Endometrium (tissue), 2 donors: ENCODE measurements around the gene PRKAG2.

Experiments used
- FAIRE-seq: peaks from 2 replicates; lab custom pipeline; 2012; peaks lifted over from hg19 to GRCh38; lab: Jason Lieb, UNC
- donor health status: control.
- donor health status: control.

PRKAG2 gene

GRCh38 chr7:151866028-151866427 lies 10.9 kb downstream of the PRKAG2 start:
- FAIRE-seq: no peak

- no peak for FAIRE-seq
Observed at GRCh38 chr7:151865070-151865670, 11.7 kb downstream of the PRKAG2 start.

GRCh38 chr7:151864561-151864960 lies 12.4 kb downstream of the PRKAG2 start:
- no peak for FAIRE-seq

- no peak for FAIRE-seq
Observed at GRCh38 chr7:151864081-151864480, 12.8 kb downstream of the PRKAG2 start.

- FAIRE-seq: no peak
Observed at GRCh38 chr7:151863386-151864079, 13.4 kb downstream of the PRKAG2 start.

- no peak for FAIRE-seq
Observed at GRCh38 chr7:151862606-151863381, 14.1 kb downstream of the PRKAG2 start.

- no peak for FAIRE-seq
Observed at GRCh38 chr7:151861881-151862280, 15.0 kb downstream of the PRKAG2 start.

GRCh38 chr7:151860771-151861170 lies 16.1 kb downstream of the PRKAG2 start:
- FAIRE-seq: no peak

GRCh38 chr7:151859948-151860685 lies 16.8 kb downstream of the PRKAG2 start:
- FAIRE-seq: no peak

GRCh38 chr7:151859111-151859947 lies 17.6 kb downstream of the PRKAG2 start:
- no peak for FAIRE-seq

- no peak for FAIRE-seq
Observed at GRCh38 chr7:151858456-151858855, 18.5 kb downstream of the PRKAG2 start.

GRCh38 chr7:151857866-151858450 lies 19.0 kb downstream of the PRKAG2 start:
- no peak for FAIRE-seq

GRCh38 chr7:151857412-151857811 lies 19.5 kb downstream of the PRKAG2 start:
- FAIRE-seq: no peak

GRCh38 chr7:151856516-151856915 lies 20.4 kb downstream of the PRKAG2 start:
- FAIRE-seq: no peak

GRCh38 chr7:151856098-151856497 lies 20.8 kb downstream of the PRKAG2 start:
- FAIRE-seq: no peak

- no peak for FAIRE-seq
Observed at GRCh38 chr7:151854720-151855071, 22.2 kb downstream of the PRKAG2 start.

GRCh38 chr7:151853896-151854719 lies 22.8 kb downstream of the PRKAG2 start:
- FAIRE-seq: no peak

GRCh38 chr7:151852486-151853396 lies 24.2 kb downstream of the PRKAG2 start:
- no peak for FAIRE-seq

- no peak for FAIRE-seq
Observed at GRCh38 chr7:151851782-151852181, 25.1 kb downstream of the PRKAG2 start.
